Measurements from ENCODE around the gene AGBL4. TPM values are rescaled to one million over a fixed set of nuclear protein-coding genes. Genes with fewer than 3 reads are reported as not detected.
"Not testable (repeated sequence)": the region's sequence is repeated elsewhere in the genome, so short reads cannot be mapped to it uniquely, and the experiment has no call there.

The AGBL4 gene
- total and polyA plus RNA-seq, 2 donors, result 0.08 to 0.37 TPM

DNA sequence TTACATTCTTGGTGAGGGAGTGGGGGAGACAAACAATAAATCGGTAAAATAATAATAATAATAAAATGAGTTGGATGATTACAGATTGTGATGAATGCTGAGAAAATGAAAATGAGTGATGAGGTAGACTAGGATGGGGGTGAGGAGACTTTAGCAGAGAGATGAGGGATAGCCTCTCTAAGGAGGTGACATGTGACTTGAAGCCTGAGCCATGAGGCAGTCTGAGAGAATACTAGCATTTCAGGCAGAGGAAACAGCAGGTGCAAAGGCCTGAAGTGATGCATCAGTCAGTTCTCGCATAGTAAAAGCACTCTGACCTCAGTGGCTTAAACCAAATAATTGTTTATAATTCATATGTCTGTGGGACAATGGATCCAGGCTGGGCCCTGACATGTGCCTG is 181.2 kb downstream of the AGBL4 start:
- 93% methylated on average over 2 of the region's 2 CpGs for WGBS
- Histone ChIP-seq H3K36me3 (ENCODE audit: insufficient read depth) (no peaks in the 10 kb centered on the region), H3K4me3 (ENCODE audit: low read depth, low read length) (no peak overlapping the region), H3K4me1 (ENCODE audit: insufficient read depth) (no peaks in the 10 kb centered on the region), H3K27ac (ENCODE audit: low read depth) (no peak overlapping the region)
- DNase-seq (ENCODE audit: extremely low spot score), result no peak

GRCh38 chr1:49841767-49842166 is 182.0 kb downstream of the AGBL4 start:
- Histone ChIP-seq H3K27ac (ENCODE audit: low read depth) (no peak overlapping the region), H3K4me3 (ENCODE audit: low read depth, low read length) (no peak overlapping the region), H3K36me3 (ENCODE audit: insufficient read depth) (no peaks in the 10 kb centered on the region), H3K4me1 (ENCODE audit: insufficient read depth) (no peaks in the 10 kb centered on the region)
- WGBS, result 91% methylated on average over 13 of the region's 13 CpGs
- DNase-seq (ENCODE audit: extremely low spot score), result no peak

- H3K4me3 ChIP-seq (ENCODE audit: low read depth, low read length), result no peak overlapping the region
- H3K36me3 ChIP-seq (ENCODE audit: insufficient read depth), result no peaks in the 10 kb centered on the region
- DNase-seq (ENCODE audit: extremely low spot score), result no peak
- no peaks in the 10 kb centered on the region for H3K4me1 ChIP-seq (ENCODE audit: insufficient read depth)
- 25% methylated on average over 1 of the region's 1 CpG for WGBS
- H3K27ac ChIP-seq (ENCODE audit: low read depth), result no peak overlapping the region
These were observed 199.5 kb downstream of the AGBL4 start for GRCh38 chr1:49824261-49824660.

- Histone ChIP-seq H3K36me3 (ENCODE audit: insufficient read depth) (no peaks in the 10 kb centered on the region), H3K4me1 (ENCODE audit: insufficient read depth) (no peaks in the 10 kb centered on the region), H3K4me3 (ENCODE audit: low read depth, low read length) (no peak overlapping the region), H3K27ac (ENCODE audit: low read depth) (no peak overlapping the region)
- no peak for DNase-seq (ENCODE audit: extremely low spot score)
- 55% methylated on average over 2 of the region's 2 CpGs for WGBS
These were observed 206.1 kb downstream of the AGBL4 start for GRCh38 chr1:49817681-49818080.

GRCh38 chr1:49787013-49787412 is 236.7 kb downstream of the AGBL4 start:
- not testable (repeated sequence) for H3K4me3 ChIP-seq (ENCODE audit: low read depth, low read length); H3K4me1 ChIP-seq (ENCODE audit: insufficient read depth); H3K27ac ChIP-seq (ENCODE audit: low read depth); H3K36me3 ChIP-seq (ENCODE audit: insufficient read depth); DNase-seq (ENCODE audit: extremely low spot score)
- 90% methylated on average over 17 of the region's 17 CpGs for WGBS

DNA sequence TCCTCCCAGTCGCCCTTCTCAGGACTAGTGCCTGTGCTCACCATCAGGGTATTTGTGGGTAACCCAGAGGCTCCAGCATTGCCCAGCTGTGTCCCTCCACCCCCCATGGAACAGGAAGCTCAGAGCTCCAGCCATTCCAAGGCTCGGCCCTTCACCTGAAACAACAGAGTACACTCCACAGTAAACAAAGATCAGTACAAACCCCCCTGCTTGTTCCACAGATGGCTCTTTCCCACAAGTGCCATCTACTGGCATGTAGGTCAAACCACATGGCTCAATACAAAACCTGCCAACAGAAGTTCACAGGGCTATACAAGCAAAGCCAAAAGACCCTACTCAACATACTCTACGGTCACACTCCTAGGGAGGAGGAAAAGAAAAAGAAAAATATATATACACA is 258.7 kb downstream of the AGBL4 start:
- 51% methylated on average over 3 of the region's 3 CpGs for WGBS
- H3K27ac ChIP-seq (ENCODE audit: low read depth), result no peak overlapping the region
- no peak for DNase-seq (ENCODE audit: extremely low spot score)
- no peaks in the 10 kb centered on the region for H3K4me1 ChIP-seq (ENCODE audit: insufficient read depth)
- no peaks in the 10 kb centered on the region for H3K36me3 ChIP-seq (ENCODE audit: insufficient read depth)
- no peak overlapping the region for H3K4me3 ChIP-seq (ENCODE audit: low read depth, low read length)

DNA sequence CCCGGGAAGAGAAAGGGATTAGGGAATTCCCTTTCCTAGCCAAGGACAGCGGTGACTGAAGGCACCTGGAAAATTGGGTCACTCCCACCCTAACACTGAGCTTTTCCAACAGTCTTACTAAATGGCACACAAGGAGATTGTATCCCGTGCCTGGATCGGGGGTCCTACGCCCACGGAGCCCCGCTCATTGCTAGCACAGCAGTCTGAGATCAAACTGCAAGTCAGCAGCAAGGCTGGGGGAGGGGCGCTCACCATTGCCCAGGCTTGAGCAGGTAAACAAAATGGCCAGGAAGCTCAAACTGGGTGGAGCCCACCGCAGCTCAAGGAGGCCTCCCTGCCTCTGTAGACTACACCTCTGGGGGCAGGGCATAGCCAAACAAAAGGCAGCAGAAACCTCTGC is 285.6 kb downstream of the AGBL4 start:
- not testable (repeated sequence) for H3K4me1 ChIP-seq (ENCODE audit: insufficient read depth); H3K27ac ChIP-seq (ENCODE audit: low read depth); H3K4me3 ChIP-seq (ENCODE audit: low read depth, low read length); H3K36me3 ChIP-seq (ENCODE audit: insufficient read depth); DNase-seq (ENCODE audit: extremely low spot score)
- 88% methylated on average over 9 of the region's 9 CpGs for WGBS

DNA sequence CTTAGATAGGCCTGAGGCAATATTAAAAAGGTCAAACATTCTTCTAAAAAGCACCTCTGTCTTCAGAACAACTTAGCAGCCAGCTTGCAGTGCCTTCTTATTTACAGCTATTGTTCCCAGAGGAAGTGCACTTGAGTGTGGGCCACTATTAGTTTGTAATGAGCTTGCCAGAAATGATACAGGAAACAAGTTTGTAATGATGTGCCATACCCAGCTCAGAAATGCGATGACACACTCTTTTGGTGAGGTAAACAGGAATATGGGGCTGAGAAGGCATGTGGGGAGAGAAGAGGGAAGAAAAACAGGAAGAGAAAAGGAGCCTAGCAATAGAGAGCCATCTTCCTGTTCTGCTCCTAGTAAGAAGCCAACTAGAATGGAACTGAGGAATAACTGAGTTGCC is 295.4 kb downstream of the AGBL4 start:
- DNase-seq (ENCODE audit: extremely low spot score), result no peak
- Histone ChIP-seq H3K4me1 (ENCODE audit: insufficient read depth) (no peaks in the 10 kb centered on the region), H3K27ac (ENCODE audit: low read depth) (no peak overlapping the region), H3K4me3 (ENCODE audit: low read depth, low read length) (no peak overlapping the region), H3K36me3 (ENCODE audit: insufficient read depth) (no peaks in the 10 kb centered on the region)
- 71% methylated on average over 1 of the region's 1 CpG for WGBS

DNA sequence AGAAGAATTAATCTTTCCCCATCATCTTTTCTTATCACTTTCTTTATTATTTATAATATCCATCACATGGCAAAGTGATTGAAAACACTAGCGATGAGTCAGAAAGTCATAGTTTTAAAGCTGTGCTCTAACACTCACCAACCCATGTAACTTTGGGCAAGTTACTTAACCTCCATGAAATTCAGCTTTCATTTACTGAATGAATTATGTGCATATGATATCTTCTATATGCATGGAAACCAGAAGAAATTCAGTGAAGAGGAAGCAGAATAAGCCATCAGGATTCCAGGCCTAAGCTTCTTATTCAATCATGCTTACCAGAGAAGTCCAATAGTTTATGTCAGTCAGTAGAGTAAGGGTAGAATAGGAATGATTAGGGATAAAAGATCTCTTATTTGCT is 300.1 kb downstream of the AGBL4 start:
- H3K4me3 ChIP-seq (ENCODE audit: low read depth, low read length), result no peak overlapping the region
- H3K27ac ChIP-seq (ENCODE audit: low read depth), result no peak overlapping the region
- DNase-seq (ENCODE audit: extremely low spot score), result no peak
- 96% methylated on average over 1 of the region's 1 CpG for WGBS
- H3K4me1 ChIP-seq (ENCODE audit: insufficient read depth), result no peaks in the 10 kb centered on the region
- H3K36me3 ChIP-seq (ENCODE audit: insufficient read depth), result no peaks in the 10 kb centered on the region

DNA sequence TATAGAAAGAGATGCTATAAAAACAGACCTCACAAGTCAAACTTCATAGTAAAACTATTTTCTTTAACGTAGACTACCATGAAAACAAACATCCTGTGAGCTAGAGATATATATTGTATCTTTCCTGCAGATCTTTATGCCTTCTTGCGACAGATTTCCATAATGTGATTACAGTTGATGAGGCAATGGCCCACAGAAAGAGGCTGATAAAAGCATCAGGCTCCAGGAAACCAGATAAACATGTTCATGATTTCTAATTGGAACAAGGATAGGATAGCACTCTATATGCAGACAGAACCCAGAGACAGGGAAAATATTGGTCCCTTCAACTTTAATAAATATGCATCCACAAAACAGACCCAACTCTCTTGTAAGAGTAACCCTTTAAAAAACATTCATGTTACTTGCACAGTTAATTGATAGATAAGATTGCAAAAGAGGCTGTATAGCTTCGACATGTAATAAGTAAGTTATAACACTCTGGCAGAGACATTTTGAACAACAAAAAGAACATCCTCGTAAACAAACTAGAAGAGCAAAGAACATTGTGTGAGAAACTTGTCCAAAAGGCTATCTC is 329.4 kb downstream of the AGBL4 start:
- H3K27ac ChIP-seq (ENCODE audit: low read depth), result no peak overlapping the region
- H3K36me3 ChIP-seq (ENCODE audit: insufficient read depth), result no peaks in the 10 kb centered on the region
- H3K4me1 ChIP-seq (ENCODE audit: insufficient read depth), result no peaks in the 10 kb centered on the region
- no peak overlapping the region for H3K4me3 ChIP-seq (ENCODE audit: low read depth, low read length)
- WGBS, result 21% methylated on average over 4 of the region's 4 CpGs
- peak; percentile 18 for DNase-seq (ENCODE audit: extremely low spot score)

DNA sequence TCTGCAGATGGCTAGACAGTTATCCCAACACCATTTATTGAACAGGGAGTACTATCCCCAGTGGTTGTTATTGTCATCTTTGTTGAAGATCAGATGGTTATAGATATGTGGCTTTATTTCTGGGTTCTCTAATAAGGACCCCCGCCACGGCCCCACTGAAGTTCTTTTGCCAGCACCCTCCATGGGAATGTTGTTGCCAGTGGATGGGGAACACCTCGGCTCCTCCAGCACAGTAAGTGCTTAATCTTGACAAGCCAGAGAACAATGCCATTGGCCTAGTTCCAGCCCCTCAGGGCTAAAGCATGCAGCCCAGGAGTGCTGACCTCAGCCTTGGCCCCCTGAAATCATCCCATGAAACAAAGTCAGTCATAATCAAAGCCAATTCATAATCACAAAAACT is 337.6 kb downstream of the AGBL4 start:
- Histone ChIP-seq H3K4me1 (ENCODE audit: insufficient read depth) (no peaks in the 10 kb centered on the region), H3K4me3 (ENCODE audit: low read depth, low read length) (no peak overlapping the region), H3K27ac (ENCODE audit: low read depth) (no peak overlapping the region), H3K36me3 (ENCODE audit: insufficient read depth) (no peaks in the 10 kb centered on the region)
- 65% methylated on average over 3 of the region's 3 CpGs for WGBS
- no peak for DNase-seq (ENCODE audit: extremely low spot score)

GRCh38 chr1:49677706-49678105 is 346.0 kb downstream of the AGBL4 start:
- H3K27ac ChIP-seq (ENCODE audit: low read depth), result no peak overlapping the region
- H3K4me3 ChIP-seq (ENCODE audit: low read depth, low read length), result no peak overlapping the region
- DNase-seq (ENCODE audit: extremely low spot score), result no peak
- WGBS, result 50% methylated on average over 2 of the region's 2 CpGs
- no peaks in the 10 kb centered on the region for H3K4me1 ChIP-seq (ENCODE audit: insufficient read depth)
- H3K36me3 ChIP-seq (ENCODE audit: insufficient read depth), result no peaks in the 10 kb centered on the region

GRCh38 chr1:49651136-49651535 is 372.6 kb downstream of the AGBL4 start:
- 64% methylated on average over 3 of the region's 3 CpGs for WGBS
- no peaks in the 10 kb centered on the region for H3K4me1 ChIP-seq (ENCODE audit: insufficient read depth)

DNA sequence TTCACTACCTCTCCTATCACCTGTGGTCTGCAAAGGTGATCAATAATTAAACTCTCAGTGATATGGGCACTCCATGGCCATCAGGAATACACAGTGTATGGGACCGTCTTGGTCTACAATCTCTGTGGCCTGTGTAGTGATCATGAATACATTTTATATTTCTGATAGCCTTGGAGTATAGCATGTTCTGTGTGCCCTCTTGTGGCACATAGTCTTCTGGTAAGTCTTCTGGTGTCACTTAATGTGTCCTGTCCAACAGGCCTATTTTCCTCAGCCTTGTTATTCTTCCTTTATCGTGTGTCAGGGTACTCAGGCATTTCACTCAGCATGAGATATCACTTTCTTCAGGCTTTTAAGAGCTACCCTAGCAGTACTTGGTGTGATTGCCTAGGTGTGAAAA is 393.6 kb downstream of the AGBL4 start:
- no peak for DNase-seq (ENCODE audit: extremely low spot score)
- no peak overlapping the region for H3K4me3 ChIP-seq (ENCODE audit: low read depth, low read length)
- 78% methylated on average over 2 of the region's 2 CpGs for WGBS
- no peak overlapping the region for H3K27ac ChIP-seq (ENCODE audit: low read depth)
- H3K36me3 ChIP-seq (ENCODE audit: insufficient read depth), result no peaks in the 10 kb centered on the region
- no peaks in the 10 kb centered on the region for H3K4me1 ChIP-seq (ENCODE audit: insufficient read depth)

More at GRCh38 chr1:49651136-49651535, 372.6 kb downstream of the AGBL4 start:
- H3K4me3 ChIP-seq (ENCODE audit: low read depth, low read length), result no peak overlapping the region
- no peaks in the 10 kb centered on the region for H3K36me3 ChIP-seq (ENCODE audit: insufficient read depth)
- DNase-seq (ENCODE audit: extremely low spot score), result no peak
- H3K27ac ChIP-seq (ENCODE audit: low read depth), result no peak overlapping the region

DNA sequence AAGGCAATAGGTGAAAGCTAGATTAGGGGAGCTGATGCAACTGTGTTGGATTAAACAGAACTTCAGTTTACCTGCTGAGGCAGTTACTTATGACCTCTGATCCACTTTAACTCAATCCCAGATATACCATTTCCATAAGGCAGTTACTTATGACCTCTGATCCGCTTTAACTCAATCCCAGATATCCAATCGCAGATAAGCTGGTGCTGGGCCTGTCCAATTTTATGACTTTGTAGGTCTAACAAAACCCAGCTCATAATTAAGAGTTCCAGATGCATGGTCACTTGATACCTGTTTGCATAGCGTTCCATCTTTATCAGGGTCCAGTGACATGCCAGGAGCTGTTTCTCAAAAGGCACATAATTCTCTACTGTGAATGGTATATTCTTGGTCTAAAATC is 396.0 kb downstream of the AGBL4 start:
- no peaks in the 10 kb centered on the region for H3K4me1 ChIP-seq (ENCODE audit: insufficient read depth)
- H3K4me3 ChIP-seq (ENCODE audit: low read depth, low read length), result no peak overlapping the region
- no peaks in the 10 kb centered on the region for H3K36me3 ChIP-seq (ENCODE audit: insufficient read depth)
- WGBS, result 48% methylated on average over 3 of the region's 3 CpGs
- no peak for DNase-seq (ENCODE audit: extremely low spot score)
- no peak overlapping the region for H3K27ac ChIP-seq (ENCODE audit: low read depth)

Measured in urinary bladder (tissue), 4 donors.